Astrocyte (in vitro differentiated cells and primary cell): Measurements from ENCODE around the gene CENPT. TPM values are rescaled to one million over a fixed set of nuclear protein-coding genes. Genes with fewer than 3 reads are reported as not detected.
"Not testable (repeated sequence)": the region's sequence is repeated elsewhere in the genome, so short reads cannot be mapped to it uniquely, and the experiment has no call there.

Source experiments
- DNase-seq: peaks from one replicate; pipeline ENCODE4 v3.0.0-alpha.2; 2010; ENCODE audit warnings: low read depth
- FAIRE-seq: peaks from 2 replicates; lab custom pipeline; 2011; peaks lifted over from hg19 to GRCh38; lab: Jason Lieb, UNC
- H2AFZ ChIP-seq: 2 replicates; pipeline ENCODE4 v1.6.0; 2012; ENCODE audit warnings: low read depth, low read length, inconsistent platforms
- H3K27ac ChIP-seq: 2 replicates; pipeline ENCODE4 v1.5.1; 2011; ENCODE audit warnings: low read depth, low read length, inconsistent platforms
- H3K27me3 ChIP-seq: 2 replicates; pipeline ENCODE4 v1.6.0; 2011; ENCODE audit warnings: low read length, inconsistent platforms; ENCODE audit not compliant: insufficient read depth
- H3K36me3 ChIP-seq: 2 replicates; pipeline ENCODE4 v1.5.1; 2011; ENCODE audit warnings: low read length, inconsistent platforms; ENCODE audit not compliant: insufficient read depth
- H3K4me1 ChIP-seq: 2 replicates; pipeline ENCODE4 v1.5.1; 2011; ENCODE audit warnings: low read length, inconsistent platforms; ENCODE audit not compliant: insufficient read depth
- H3K4me2 ChIP-seq: 2 replicates; pipeline ENCODE4 v1.6.0; 2012; ENCODE audit warnings: low read length, inconsistent platforms
- H3K4me3 ChIP-seq: 2 replicates; pipeline ENCODE4 v1.5.1; 2011; ENCODE audit warnings: low read depth, mild to moderate bottlenecking, low read length, inconsistent platforms; ENCODE audit not compliant: insufficient read depth
- H3K79me2 ChIP-seq: 2 replicates; pipeline ENCODE4 v1.6.0; 2012; ENCODE audit warnings: mild to moderate bottlenecking, low read length, inconsistent platforms; ENCODE audit not compliant: insufficient read depth
- H3K9ac ChIP-seq: 2 replicates; pipeline ENCODE4 v1.6.0; 2012; ENCODE audit warnings: mild to moderate bottlenecking, low read length, inconsistent platforms
- H3K9me3 ChIP-seq: 2 replicates; pipeline ENCODE4 v1.5.1; 2012; ENCODE audit warnings: low read depth, mild to moderate bottlenecking, low read length, inconsistent platforms; ENCODE audit not compliant: insufficient read depth
- H4K20me1 ChIP-seq: 2 replicates; pipeline ENCODE4 v1.6.0; 2012; ENCODE audit warnings: low read length, inconsistent platforms; ENCODE audit not compliant: insufficient read depth
- H3K27ac Mint-ChIP-seq: one replicate; pipeline ENCODE4 v1.8.0; 2021; ENCODE audit warnings: mild to moderate bottlenecking, mixed read lengths; ENCODE audit not compliant: unreplicated experiment
- H3K27me3 Mint-ChIP-seq: one replicate; pipeline ENCODE4 v1.8.0; 2021; ENCODE audit warnings: low read depth, mixed read lengths; ENCODE audit not compliant: unreplicated experiment
- H3K36me3 Mint-ChIP-seq: one replicate; pipeline ENCODE4 v1.8.0; 2021; ENCODE audit warnings: low read depth, mixed read lengths; ENCODE audit not compliant: unreplicated experiment
- H3K4me1 Mint-ChIP-seq: one replicate; pipeline ENCODE4 v1.8.0; 2021; ENCODE audit warnings: low read depth, mixed read lengths; ENCODE audit not compliant: unreplicated experiment
- H3K4me3 Mint-ChIP-seq: one replicate; pipeline ENCODE4 v1.8.0; 2021; ENCODE audit warnings: mild to moderate bottlenecking, moderate library complexity, mixed read lengths; ENCODE audit not compliant: unreplicated experiment
- H3K9me3 Mint-ChIP-seq: one replicate; pipeline ENCODE4 v1.8.0; 2021; ENCODE audit warnings: mild to moderate bottlenecking, mixed read lengths; ENCODE audit not compliant: unreplicated experiment
- EZH2 ChIP-seq: IDR thresholded peaks from 2 replicates; pipeline ENCODE4 v1.6.1; 2012; ENCODE audit warnings: mild to moderate bottlenecking, low read length, inconsistent platforms; ENCODE audit not compliant: insufficient read depth
- total RNA-seq: library from RNA; stranded (reverse); gene quantifications from 2 replicates; pipeline ENCODE4 v1.2.1, GENCODE V29; 2021
- TF ChIP-seq, protein P1 (sequence below): IDR thresholded peaks from 2 replicates; pipeline ENCODE4 v1.5.1; 2011; ENCODE audit warnings: low read depth, mild to moderate bottlenecking, inconsistent platforms, low read length, moderate library complexity; ENCODE audit not compliant: insufficient read depth

CENPT gene
- total RNA-seq, 1 donor from 2014 or later = 79.3 TPM

DNA sequence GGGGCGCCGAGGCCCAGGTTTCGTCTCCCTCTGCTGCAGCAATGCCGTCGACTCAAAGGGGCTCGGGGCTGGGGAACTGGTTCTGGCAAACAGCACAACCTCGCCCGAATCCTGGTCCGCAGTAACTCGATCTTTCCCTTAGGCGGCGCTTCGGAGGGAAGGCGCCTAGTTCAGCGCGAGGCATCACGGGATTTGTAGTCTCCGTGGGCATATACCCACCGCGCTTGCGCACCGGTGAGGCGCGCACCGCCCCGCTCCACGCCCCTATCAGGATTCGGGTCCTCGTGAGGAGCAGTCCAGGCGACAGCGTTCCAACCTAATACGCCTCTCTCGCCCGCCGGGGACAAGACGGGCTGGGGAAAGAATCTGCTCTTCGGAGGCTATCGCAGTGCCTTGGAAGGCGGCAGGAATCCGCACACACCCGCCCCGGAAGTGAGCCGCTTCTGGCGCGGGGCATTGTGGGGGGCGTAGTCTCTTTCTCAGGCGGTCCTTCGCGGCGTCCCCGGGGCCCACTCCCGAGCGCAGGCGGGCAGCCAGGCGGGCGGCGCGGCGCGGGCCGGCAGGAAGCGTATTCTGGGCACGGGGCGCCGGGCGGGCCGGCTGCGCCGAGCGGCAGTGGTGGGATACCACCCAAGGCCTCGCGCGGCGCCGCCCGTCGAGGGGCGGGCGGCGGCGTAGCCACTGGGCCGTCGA is 5.5 kb downstream of the CENPT start, which contains the start of gene THAP11:
THAP11 (plus strand) TSS at position 505 of the 693 bp plus-strand sequence. CDS start 235 bp downstream, outside the sequence.
- H3K4me3 ChIP-seq = peak within 1 kb of the TSS; percentile 89
- H3K27ac ChIP-seq = peak within 1 kb of the TSS; percentile 98
- H3K36me3 ChIP-seq = no peaks in the 10 kb centered on the region
- H3K27me3 ChIP-seq = no peaks in the 10 kb centered on the region
- H3K4me3 Mint-ChIP-seq = peak within 1 kb of the TSS; percentile 88
- H4K20me1 ChIP-seq = peaks cover 16% of the 10 kb centered on the region
- H3K4me2 ChIP-seq = peak within 1 kb of the TSS; percentile 91
- no peaks in the 10 kb centered on the region for H3K27me3 Mint-ChIP-seq
- peaks cover 45% of the 10 kb centered on the region for H3K79me2 ChIP-seq
- H3K9me3 Mint-ChIP-seq = no peaks in the 10 kb centered on the region
- peak; percentile 79 for DNase-seq
- peak within 1 kb of the TSS; percentile 88 for H3K27ac Mint-ChIP-seq
- no peaks in the 10 kb centered on the region for H3K9me3 ChIP-seq
- H3K4me1 ChIP-seq = peaks cover 38% of the 10 kb centered on the region
- peak within 1 kb of the TSS; percentile 96 for H2AFZ ChIP-seq
- FAIRE-seq = no peak
- peaks cover 25% of the 10 kb centered on the region for H3K4me1 Mint-ChIP-seq
- H3K9ac ChIP-seq = peak within 1 kb of the TSS; percentile 92
- TF ChIP-seq, protein P1, sequence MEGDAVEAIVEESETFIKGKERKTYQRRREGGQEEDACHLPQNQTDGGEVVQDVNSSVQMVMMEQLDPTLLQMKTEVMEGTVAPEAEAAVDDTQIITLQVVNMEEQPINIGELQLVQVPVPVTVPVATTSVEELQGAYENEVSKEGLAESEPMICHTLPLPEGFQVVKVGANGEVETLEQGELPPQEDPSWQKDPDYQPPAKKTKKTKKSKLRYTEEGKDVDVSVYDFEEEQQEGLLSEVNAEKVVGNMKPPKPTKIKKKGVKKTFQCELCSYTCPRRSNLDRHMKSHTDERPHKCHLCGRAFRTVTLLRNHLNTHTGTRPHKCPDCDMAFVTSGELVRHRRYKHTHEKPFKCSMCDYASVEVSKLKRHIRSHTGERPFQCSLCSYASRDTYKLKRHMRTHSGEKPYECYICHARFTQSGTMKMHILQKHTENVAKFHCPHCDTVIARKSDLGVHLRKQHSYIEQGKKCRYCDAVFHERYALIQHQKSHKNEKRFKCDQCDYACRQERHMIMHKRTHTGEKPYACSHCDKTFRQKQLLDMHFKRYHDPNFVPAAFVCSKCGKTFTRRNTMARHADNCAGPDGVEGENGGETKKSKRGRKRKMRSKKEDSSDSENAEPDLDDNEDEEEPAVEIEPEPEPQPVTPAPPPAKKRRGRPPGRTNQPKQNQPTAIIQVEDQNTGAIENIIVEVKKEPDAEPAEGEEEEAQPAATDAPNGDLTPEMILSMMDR = peak; percentile 83
- TF ChIP-seq EZH2 = no peak
- H3K36me3 Mint-ChIP-seq = peaks cover 2% of the 10 kb centered on the region

DNA sequence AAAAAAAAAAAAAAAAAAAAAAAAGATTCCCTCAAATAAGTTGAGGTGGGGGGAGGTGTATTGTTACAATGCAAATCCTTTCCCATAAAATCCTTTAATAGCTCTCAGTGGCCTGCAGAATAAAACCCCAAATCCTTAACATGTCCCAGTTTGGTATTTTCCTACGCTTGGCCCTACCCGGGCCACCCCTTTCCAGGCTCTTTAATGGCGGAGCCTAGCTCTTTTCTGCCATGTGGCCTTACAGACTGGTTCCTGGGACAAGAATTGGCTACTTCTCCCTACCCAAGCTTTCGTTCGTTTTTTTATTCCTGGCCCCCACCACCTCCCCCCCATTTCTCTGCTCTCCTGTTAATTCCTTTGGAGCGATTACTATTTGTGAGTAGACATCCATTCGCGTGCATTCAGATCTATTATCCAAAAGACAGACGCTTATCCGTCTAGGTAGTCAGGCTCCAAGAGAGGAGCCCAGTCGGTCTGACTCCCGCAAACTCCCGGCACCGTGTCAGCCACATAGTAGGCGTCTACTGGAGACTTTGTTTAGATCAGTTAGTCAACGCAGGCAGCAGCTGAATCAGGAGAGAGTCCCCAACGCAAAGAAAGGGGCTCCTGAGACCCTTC is 6.2 kb downstream of the CENPT start:
- Mint-ChIP-seq H3K27ac (peak overlapping the region; percentile 88), H3K27me3 (no peaks in the 10 kb centered on the region), H3K4me3 (peak overlapping the region; percentile 84), H3K9me3 (no peaks in the 10 kb centered on the region), H3K4me1 (peaks cover 25% of the 10 kb centered on the region), H3K36me3 (peaks cover 2% of the 10 kb centered on the region)
- Histone ChIP-seq H3K36me3 (no peaks in the 10 kb centered on the region), H3K9me3 (no peaks in the 10 kb centered on the region), H3K4me1 (peaks cover 37% of the 10 kb centered on the region), H3K4me3 (peak overlapping the region; percentile 89), H3K79me2 (peaks cover 39% of the 10 kb centered on the region), H3K9ac (peak overlapping the region; percentile 92), H3K4me2 (peak overlapping the region; percentile 91), H2AFZ (peak overlapping the region; percentile 96), H3K27ac (peak overlapping the region; percentile 98), H4K20me1 (peaks cover 16% of the 10 kb centered on the region), H3K27me3 (no peaks in the 10 kb centered on the region)
- FAIRE-seq = no peak
- TF ChIP-seq, protein P1 = no peak
- no peak for TF ChIP-seq EZH2
- no peak for DNase-seq

DNA sequence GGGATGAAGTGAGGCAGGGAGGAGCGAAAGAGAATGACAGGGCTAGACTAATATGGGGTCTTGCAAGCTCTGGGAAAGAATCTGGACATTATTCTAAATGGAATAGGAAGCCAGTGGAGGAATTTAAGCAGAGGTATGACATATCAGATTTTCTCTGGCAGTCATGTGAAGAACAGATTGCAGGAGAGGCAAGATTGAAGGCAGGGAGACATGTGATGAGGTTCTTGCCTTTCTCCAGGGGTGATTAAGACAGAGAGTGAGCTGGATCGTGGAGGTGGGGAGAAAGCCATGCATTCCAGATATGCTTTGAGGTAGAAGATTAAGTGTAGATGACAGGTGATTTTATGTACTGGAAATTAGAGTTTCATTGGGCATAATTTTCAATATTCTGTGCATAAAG is 9.7 kb downstream of the CENPT start:
- TF ChIP-seq, protein P1 = no peak
- no peak for TF ChIP-seq EZH2
- H3K4me1 Mint-ChIP-seq = peaks cover 9% of the 10 kb centered on the region
- H3K27me3 Mint-ChIP-seq = no peaks in the 10 kb centered on the region
- no peak overlapping the region for H3K9ac ChIP-seq
- no peaks in the 10 kb centered on the region for H3K9me3 ChIP-seq
- DNase-seq (no peak), FAIRE-seq (no peak)
- no peaks in the 10 kb centered on the region for H3K27me3 ChIP-seq
- H3K4me2 ChIP-seq = no peak overlapping the region
- no peak overlapping the region for H3K27ac Mint-ChIP-seq
- peaks cover 18% of the 10 kb centered on the region for H3K79me2 ChIP-seq
- H3K4me3 ChIP-seq = no peak overlapping the region
- no peak overlapping the region for H3K27ac ChIP-seq
- no peaks in the 10 kb centered on the region for H3K36me3 ChIP-seq
- peaks cover 10% of the 10 kb centered on the region for H3K4me1 ChIP-seq
- H4K20me1 ChIP-seq = no peaks in the 10 kb centered on the region
- H3K4me3 Mint-ChIP-seq = no peak overlapping the region
- peaks cover 2% of the 10 kb centered on the region for H3K36me3 Mint-ChIP-seq
- H3K9me3 Mint-ChIP-seq = no peaks in the 10 kb centered on the region
- no peak overlapping the region for H2AFZ ChIP-seq

DNA sequence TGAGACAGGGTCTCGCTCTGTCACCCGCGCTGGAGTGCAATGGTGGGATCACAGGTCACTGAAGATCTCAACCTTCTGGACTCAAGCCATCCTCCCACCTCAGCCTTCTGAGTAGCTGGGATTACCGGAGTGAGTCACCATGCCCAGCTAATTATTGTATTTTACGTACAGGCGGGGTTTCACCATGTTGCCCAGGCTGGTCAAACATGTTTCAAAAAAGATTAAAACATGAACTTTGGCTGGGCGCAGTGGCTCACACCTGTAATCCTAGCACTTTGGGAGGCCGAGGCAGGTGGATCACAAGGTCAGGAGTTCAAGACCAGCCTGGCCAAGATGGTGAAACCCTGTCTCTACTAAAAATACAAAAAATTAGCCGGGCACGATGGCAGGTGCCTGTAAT is 10.3 kb downstream of the CENPT start:
- not testable (repeated sequence) for FAIRE-seq

More for the DNA sequence above, 10.3 kb downstream of the CENPT start:
- H3K27me3 Mint-ChIP-seq, H3K4me3 Mint-ChIP-seq, H3K36me3 Mint-ChIP-seq, DNase-seq, H4K20me1 ChIP-seq, H3K27ac Mint-ChIP-seq, H3K9me3 Mint-ChIP-seq, H3K4me3 ChIP-seq, H3K4me1 Mint-ChIP-seq, H3K4me2 ChIP-seq, H3K36me3 ChIP-seq, H3K27me3 ChIP-seq, H3K9ac ChIP-seq, H2AFZ ChIP-seq, H3K9me3 ChIP-seq, H3K27ac ChIP-seq: not testable (repeated sequence)
- Histone ChIP-seq H3K4me1 (peaks cover 15% of the 10 kb centered on the region), H3K79me2 (peaks cover 19% of the 10 kb centered on the region)
